T-cell (primary cell): ENCODE measurements around the gene ARHGDIG. TPM values are rescaled to one million over a fixed set of nuclear protein-coding genes. Genes with fewer than 3 reads are reported as not detected.

Experiments used
- ATAC-seq, 4 experiments: fragments of 200-7000 bp in 3 of 4; fragments of 150-1000 bp in 1 of 4; cut with Tn5 transposase; replicated peaks in 1 of 4; 1 replicate in 3 of 4; 2 replicates in 1 of 4; pipeline ENCODE4 v1.10.0; 2021; ENCODE audit warnings: moderate library complexity in 3 of 4, mild to moderate bottlenecking in 2 of 4, moderate number of reproducible peaks in 1 of 4
- CTCF ChIA-PET, 2 donors: fragments of 300-600 bp; sonication (Branson Sonifier 250); formaldehyde crosslinking; loops; one replicate each; lab custom pipeline; 2022; ENCODE audit warnings: antibody characterized with exemption in 2 of 2; lab: Charles Lee
- POLR2A ChIA-PET, 2 donors: fragments of 300-600 bp; sonication (Branson Sonifier 250); formaldehyde crosslinking; loops; one replicate each; lab custom pipeline; 2022; ENCODE audit warnings: antibody characterized with exemption in 2 of 2; lab: Charles Lee
- DNase-seq, 35 experiments: peaks; one replicate each; pipeline versions ENCODE4 v3.0.0 to v3.0.0-alpha.2; 2013 to 2023
- H3K27ac ChIP-seq: one replicate; pipeline ENCODE4 v1.5.1; 2013; ENCODE audit warnings: low read length
- H3K27me3 ChIP-seq, 2 experiments: replicated peaks in 1 of 2; 1 replicate in 1 of 2; 2 replicates in 1 of 2; pipeline versions ENCODE4 v1.6.1 to v1.7.0; 2013; ENCODE audit warnings: low read length in 1 of 2, mixed read lengths in 1 of 2; ENCODE audit not compliant: control insufficient read depth in 2 of 2, insufficient read depth in 2 of 2; ENCODE audit errors: extremely low read depth in 1 of 2
- H3K36me3 ChIP-seq, 2 donors: 1 replicate in 1 of 2; 2 replicates in 1 of 2; pipeline versions ENCODE4 v1.6.1 to v1.7.0; 2013; ENCODE audit warnings: low read length in 1 of 2; ENCODE audit not compliant: control insufficient read depth in 2 of 2, insufficient read depth in 1 of 2; ENCODE audit errors: extremely low read depth in 1 of 2
- H3K4me1 ChIP-seq, 2 experiments: 1 replicate in 1 of 2; 2 replicates in 1 of 2; pipeline versions ENCODE4 v1.6.1 to v1.7.0; 2013; ENCODE audit warnings: low read length in 2 of 2, mixed read lengths in 1 of 2; ENCODE audit not compliant: insufficient read depth in 2 of 2, control insufficient read depth in 1 of 2; ENCODE audit errors: extremely low read depth in 1 of 2
- H3K4me3 ChIP-seq, 2 donors: 1 replicate in 1 of 2; 2 replicates in 1 of 2; pipeline versions ENCODE4 v1.5.1 to v1.7.0; 2013; ENCODE audit warnings: mild to moderate bottlenecking in 2 of 2, low read length in 1 of 2, moderate library complexity in 1 of 2; ENCODE audit not compliant: control insufficient read depth in 1 of 2; ENCODE audit errors: extremely low read depth in 1 of 2
- H3K9me3 ChIP-seq: 2 replicates; pipeline ENCODE4 v1.7.0; 2013
- H3K27ac Mint-ChIP-seq, 2 donors: one replicate each; pipeline ENCODE4 v1.8.0; 2020 to 2021; ENCODE audit warnings: mild to moderate bottlenecking in 2 of 2, mixed read lengths in 2 of 2
- H3K27me3 Mint-ChIP-seq, 2 donors: one replicate each; pipeline ENCODE4 v1.8.0; 2021 to 2022; ENCODE audit warnings: mixed read lengths in 2 of 2
- H3K36me3 Mint-ChIP-seq: one replicate; pipeline ENCODE4 v1.8.0; 2021; ENCODE audit warnings: mixed read lengths
- H3K4me1 Mint-ChIP-seq, 3 donors: one replicate each; pipeline ENCODE4 v1.8.0; 2020 to 2022; ENCODE audit warnings: mixed read lengths in 3 of 3, mild to moderate bottlenecking in 1 of 3
- H3K4me3 Mint-ChIP-seq, 3 donors: one replicate each; pipeline ENCODE4 v1.8.0; 2020 to 2022; ENCODE audit warnings: mild to moderate bottlenecking in 3 of 3, mixed read lengths in 3 of 3, moderate library complexity in 3 of 3
- H3K9me3 Mint-ChIP-seq, 3 donors: one replicate each; pipeline ENCODE4 v1.8.0; 2020 to 2022; ENCODE audit warnings: mixed read lengths in 3 of 3
- WGBS: methylation state at CpG from one replicate; pipeline ENCODE4 v1.1.5; 2013; ENCODE audit warnings: missing lambda C conversion rate; ENCODE audit not compliant: insufficient coverage; 5-methylcytosine and 5-hydroxymethylcytosine counted together
- total RNA-seq, 35 experiments: library from RNA in 6 of 35; stranded (reverse) in 6 of 35; fragments of 120-200 nt in 1 of 35; gene quantifications; one replicate each; pipeline versions ENCODE4 v1.2.1 to v1.2.4 and lab custom pipeline; 2013 to 2026

Gene ARHGDIG
- total RNA-seq, 5 donors from 2014 or later (not counting 1 experiment from before 2014, with no cell fraction given), result 0.40 to 1.6 (median 0.59) TPM; not detected in 2

DNA sequence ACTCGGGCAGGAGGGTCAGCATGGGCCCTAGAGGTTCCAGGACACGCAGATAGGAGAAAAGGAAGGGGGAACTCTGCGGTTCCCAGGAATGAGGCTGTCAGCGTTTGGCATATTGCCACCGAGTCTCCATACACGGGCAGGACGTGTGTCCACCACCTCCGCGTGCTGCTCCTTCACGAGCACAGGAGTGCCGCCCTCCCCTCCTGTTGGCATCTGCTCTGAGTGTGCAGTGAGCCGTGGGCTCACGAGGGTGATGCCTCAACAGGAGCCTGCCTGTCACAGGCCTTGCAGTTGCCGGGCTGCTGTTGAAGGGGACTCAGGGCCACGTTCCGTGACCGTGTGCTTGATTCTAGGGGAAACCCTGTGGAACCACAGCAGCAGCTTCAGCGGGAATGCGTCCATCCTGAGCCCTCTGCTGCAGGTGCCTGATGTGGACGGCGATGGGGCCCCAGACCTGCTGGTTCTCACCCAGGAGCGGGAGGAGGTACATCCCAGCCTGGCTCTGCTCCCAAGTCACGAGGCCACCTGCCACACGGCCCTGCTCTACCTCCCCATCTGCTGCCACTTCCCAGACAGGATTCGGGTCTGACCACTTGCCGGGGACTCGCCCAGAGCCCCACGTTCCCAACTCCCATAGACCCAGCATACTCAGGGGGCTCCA is 19.2 kb upstream of the ARHGDIG start:
- no peak overlapping the region for H3K4me3 Mint-ChIP-seq
- 94% methylated on average over 23 of the region's 28 CpGs for WGBS
- peaks cover 22% of the 10 kb centered on the region for H3K36me3 Mint-ChIP-seq
- no peak overlapping the region for H3K27ac Mint-ChIP-seq
- Histone ChIP-seq H3K4me1 (peaks cover 0 to 9% of the 10 kb centered on the region in 2 experiments), H3K9me3 (no peaks in the 10 kb centered on the region), H3K4me3 (no peak overlapping the region), H3K36me3 (peaks cover 26 to 53% of the 10 kb centered on the region in 2 donors), H3K27ac (no peak overlapping the region), H3K27me3 (no peaks in the 10 kb centered on the region)
- no peaks in the 10 kb centered on the region for H3K9me3 Mint-ChIP-seq
- ChIA-PET CTCF (no interaction called here), POLR2A (no interaction called here)
- no peaks in the 10 kb centered on the region for H3K27me3 Mint-ChIP-seq
- H3K4me1 Mint-ChIP-seq, result peaks cover 0 to 6% (median 0%) of the 10 kb centered on the region in 3 donors
- no peak for DNase-seq
- ATAC-seq, result no peak

DNA sequence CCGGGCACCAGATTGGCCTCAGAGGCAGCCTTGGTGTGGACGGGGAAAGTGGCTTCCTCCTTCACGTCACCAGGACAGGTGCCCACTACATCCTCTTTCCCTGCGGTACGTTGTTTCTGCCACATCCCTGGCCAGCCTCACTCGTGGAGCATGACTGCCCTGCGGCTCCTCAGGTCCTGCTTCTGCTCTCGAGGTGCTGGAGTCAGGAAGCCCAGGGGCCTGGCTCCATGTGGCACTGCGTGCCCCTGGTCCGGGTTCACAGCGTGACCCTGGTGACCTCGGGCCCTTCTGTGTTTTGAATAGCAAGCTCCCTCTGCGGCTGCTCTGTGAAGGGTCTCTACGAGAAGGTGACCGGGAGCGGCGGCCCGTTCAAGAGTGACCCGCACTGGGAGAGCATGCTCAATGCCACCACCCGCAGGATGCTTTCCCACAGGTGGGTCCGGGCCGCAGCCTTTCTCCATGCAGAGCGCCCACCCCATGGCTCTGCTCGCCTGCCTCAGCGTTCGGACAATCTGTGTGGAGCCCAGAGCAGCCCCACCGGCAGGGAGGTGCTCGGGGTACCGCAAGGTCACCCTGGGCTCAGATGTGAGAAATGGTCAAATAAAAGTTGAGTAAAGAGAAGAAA is 18.2 kb upstream of the ARHGDIG start:
- ATAC-seq, result no peak
- Histone ChIP-seq H3K4me3 (no peak overlapping the region), H3K27me3 (no peaks in the 10 kb centered on the region), H3K9me3 (no peaks in the 10 kb centered on the region), H3K36me3 (peaks cover 26 to 52% of the 10 kb centered on the region in 2 donors), H3K27ac (no peak overlapping the region), H3K4me1 (peaks cover 0 to 9% of the 10 kb centered on the region in 2 experiments)
- Mint-ChIP-seq H3K4me1 (peaks cover 0 to 4% (median 1%) of the 10 kb centered on the region in 3 donors), H3K27me3 (no peaks in the 10 kb centered on the region), H3K36me3 (peaks cover 19% of the 10 kb centered on the region), H3K4me3 (no peak overlapping the region), H3K9me3 (no peaks in the 10 kb centered on the region), H3K27ac (no peak overlapping the region)
- no peak for DNase-seq
- WGBS, result 97% methylated on average over 25 of the region's 29 CpGs
- CTCF ChIA-PET, result no interaction called here
- POLR2A ChIA-PET, result no interaction called here

DNA sequence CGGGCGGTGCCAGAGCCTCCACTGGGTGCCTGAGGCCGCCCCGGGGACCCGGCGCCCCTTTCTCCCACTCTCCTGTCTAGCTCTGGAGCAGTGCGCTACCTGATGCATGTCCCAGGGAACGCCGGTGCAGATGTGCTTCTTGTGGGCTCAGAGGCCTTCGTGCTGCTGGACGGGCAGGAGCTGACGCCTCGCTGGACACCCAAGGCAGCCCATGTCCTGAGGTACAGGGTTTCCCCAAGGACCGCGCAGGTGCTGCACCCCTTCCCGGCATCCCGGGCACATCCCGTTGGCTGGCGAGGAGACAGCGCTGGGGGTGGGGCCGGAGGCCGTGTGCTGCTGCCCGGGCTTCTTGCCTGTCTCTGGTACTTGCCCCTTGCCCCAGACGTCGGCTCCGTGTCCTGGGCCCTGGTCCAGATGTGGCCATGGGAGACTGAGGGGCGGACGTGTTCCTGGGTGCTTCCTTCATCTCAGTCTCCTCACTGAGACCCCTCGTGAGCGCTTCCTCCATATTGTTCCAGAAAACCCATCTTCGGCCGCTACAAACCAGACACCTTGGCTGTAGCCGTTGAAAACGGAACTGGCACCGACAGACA is 17.1 kb upstream of the ARHGDIG start:
- POLR2A ChIA-PET, result no interaction called here
- DNase-seq (no peak), ATAC-seq (no peak)
- Mint-ChIP-seq H3K9me3 (no peaks in the 10 kb centered on the region), H3K4me1 (peaks cover 0 to 4% (median 4%) of the 10 kb centered on the region in 3 donors), H3K27me3 (no peaks in the 10 kb centered on the region), H3K27ac (no peak overlapping the region), H3K4me3 (no peak overlapping the region), H3K36me3 (peaks cover 19% of the 10 kb centered on the region)
- CTCF ChIA-PET, result interaction anchor here in 1 of 2 donors (0.6 kb wide), 1 partner anchor 17 kb away, joined by 9 read pairs; no protein-coding TSS in a partner anchor
- 97% methylated on average over 33 of the region's 35 CpGs for WGBS
- H3K4me1 ChIP-seq, result peaks cover 0 to 9% of the 10 kb centered on the region in 2 experiments
- no peaks in the 10 kb centered on the region for H3K9me3 ChIP-seq
- H3K27ac ChIP-seq, result no peak overlapping the region
- no peak overlapping the region for H3K4me3 ChIP-seq
- peaks cover 26 to 52% of the 10 kb centered on the region in 2 donors for H3K36me3 ChIP-seq
- H3K27me3 ChIP-seq, result no peaks in the 10 kb centered on the region

DNA sequence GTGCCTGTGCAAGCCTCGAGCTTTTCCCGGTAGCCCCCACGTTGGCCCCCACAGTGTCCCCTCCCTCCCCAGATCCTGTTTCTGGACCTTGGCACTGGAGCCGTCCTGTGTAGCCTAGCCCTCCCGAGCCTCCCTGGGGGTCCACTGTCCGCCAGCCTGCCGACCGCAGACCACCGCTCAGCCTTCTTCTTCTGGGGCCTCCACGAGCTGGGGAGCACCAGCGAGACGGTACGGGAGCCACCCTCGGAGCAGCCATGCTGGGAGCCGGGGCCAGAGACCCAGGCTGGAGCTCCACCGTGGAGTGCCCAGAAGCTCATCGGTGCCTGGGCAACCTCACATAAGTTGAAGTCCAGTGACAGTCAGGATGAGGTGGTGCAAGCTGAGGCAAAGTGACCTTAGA is 16.4 kb upstream of the ARHGDIG start:
- 97% methylated on average over 17 of the region's 17 CpGs for WGBS

DNA sequence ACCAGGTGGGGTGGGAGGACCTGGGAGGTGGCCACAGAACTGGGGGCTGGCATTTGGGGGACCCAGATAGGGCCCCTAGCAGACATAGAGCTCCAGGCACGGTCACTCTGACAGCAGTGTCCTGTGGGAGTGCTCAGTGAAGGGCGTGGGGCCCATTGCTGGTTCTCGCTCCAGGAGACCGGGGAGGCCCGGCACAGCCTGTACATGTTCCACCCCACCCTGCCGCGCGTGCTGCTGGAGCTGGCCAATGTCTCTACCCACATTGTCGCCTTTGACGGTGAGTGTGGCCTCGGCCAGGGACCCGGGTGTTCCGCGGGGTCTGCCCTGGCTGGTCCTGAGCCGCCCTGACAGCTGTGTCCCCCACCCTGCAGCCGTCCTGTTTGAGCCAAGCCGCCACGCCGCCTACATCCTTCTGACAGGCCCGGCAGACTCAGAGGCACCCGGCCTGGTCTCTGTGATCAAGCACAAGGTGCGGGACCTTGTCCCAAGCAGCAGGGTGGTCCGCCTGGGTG is 15.9 kb upstream of the ARHGDIG start:
- H3K9me3 Mint-ChIP-seq, result no peaks in the 10 kb centered on the region
- WGBS, result 94% methylated on average over 22 of the region's 23 CpGs

More for the DNA sequence above, 16.4 kb upstream of the ARHGDIG start:
- no peaks in the 10 kb centered on the region for H3K9me3 Mint-ChIP-seq
- Histone ChIP-seq H3K4me1 (peaks cover 0 to 9% of the 10 kb centered on the region in 2 experiments), H3K9me3 (no peaks in the 10 kb centered on the region), H3K36me3 (peaks cover 26 to 52% of the 10 kb centered on the region in 2 donors), H3K4me3 (no peak overlapping the region), H3K27me3 (no peaks in the 10 kb centered on the region), H3K27ac (no peak overlapping the region)
- peaks cover 18% of the 10 kb centered on the region for H3K36me3 Mint-ChIP-seq
- DNase-seq, result no peak
- no peak overlapping the region for H3K27ac Mint-ChIP-seq
- ATAC-seq, result no peak
- no peaks in the 10 kb centered on the region for H3K27me3 Mint-ChIP-seq
- CTCF ChIA-PET, result interaction anchor here in 1 of 2 donors (0.6 kb wide), 1 partner anchor 17 kb away, joined by 9 read pairs; no protein-coding TSS in a partner anchor
- POLR2A ChIA-PET, result no interaction called here
- no peak overlapping the region for H3K4me3 Mint-ChIP-seq
- peaks cover 0 to 4% (median 4%) of the 10 kb centered on the region in 3 donors for H3K4me1 Mint-ChIP-seq

DNA sequence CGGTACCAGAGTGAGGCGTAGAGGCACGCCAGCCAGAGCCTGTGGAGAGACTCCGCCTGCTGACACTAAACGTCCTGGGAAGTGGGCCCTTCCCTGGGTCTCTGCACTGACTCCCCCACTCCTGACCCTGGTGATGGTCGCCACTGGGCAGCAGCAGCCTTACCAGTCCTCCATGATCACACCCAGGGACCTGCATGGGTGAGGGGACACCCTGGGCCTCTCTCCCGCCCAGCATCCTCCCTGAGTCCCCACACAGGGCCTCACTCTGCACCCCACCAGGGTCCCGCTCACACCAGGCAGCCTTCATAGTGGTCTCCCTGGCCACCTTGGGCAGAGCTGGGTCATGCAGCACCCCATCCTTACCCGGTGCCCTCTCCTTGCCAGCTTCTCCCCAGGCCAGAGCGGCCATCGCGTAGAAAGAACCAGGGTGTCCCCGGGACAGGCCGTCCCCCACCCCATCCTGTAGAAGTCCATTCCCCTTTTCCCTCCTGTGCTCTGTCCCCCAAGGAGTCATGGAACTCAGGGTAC is 15.3 kb upstream of the ARHGDIG start:
- Mint-ChIP-seq H3K4me1 (peaks cover 0 to 4% (median 4%) of the 10 kb centered on the region in 3 donors), H3K9me3 (no peaks in the 10 kb centered on the region), H3K27ac (no peak overlapping the region), H3K4me3 (no peak overlapping the region), H3K36me3 (peaks cover 13% of the 10 kb centered on the region), H3K27me3 (no peaks in the 10 kb centered on the region)
- Histone ChIP-seq H3K27ac (no peak overlapping the region), H3K9me3 (no peaks in the 10 kb centered on the region), H3K4me1 (peaks cover 0 to 9% of the 10 kb centered on the region in 2 experiments), H3K36me3 (peaks cover 26 to 41% of the 10 kb centered on the region in 2 donors), H3K27me3 (no peaks in the 10 kb centered on the region), H3K4me3 (no peak overlapping the region)
- ChIA-PET CTCF (no interaction called here), POLR2A (no interaction called here)
- no peak for DNase-seq
- ATAC-seq, result no peak
- WGBS, result 85% methylated on average over 10 of the region's 14 CpGs

More for the DNA sequence above, 15.9 kb upstream of the ARHGDIG start:
- no peaks in the 10 kb centered on the region for H3K27me3 Mint-ChIP-seq
- ATAC-seq (no peak), DNase-seq (no peak)
- H3K9me3 ChIP-seq, result no peaks in the 10 kb centered on the region
- no peak overlapping the region for H3K27ac ChIP-seq
- H3K36me3 ChIP-seq, result peaks cover 26 to 47% of the 10 kb centered on the region in 2 donors
- peaks cover 13% of the 10 kb centered on the region for H3K36me3 Mint-ChIP-seq
- H3K4me3 ChIP-seq, result no peak overlapping the region
- ChIA-PET CTCF (no interaction called here), POLR2A (no interaction called here)
- no peak overlapping the region for H3K4me3 Mint-ChIP-seq
- no peaks in the 10 kb centered on the region for H3K27me3 ChIP-seq
- H3K4me1 Mint-ChIP-seq, result peaks cover 0 to 4% (median 4%) of the 10 kb centered on the region in 3 donors
- no peak overlapping the region for H3K27ac Mint-ChIP-seq
- H3K4me1 ChIP-seq, result peaks cover 0 to 9% of the 10 kb centered on the region in 2 experiments
